ENCODE data around the gene CCDC40.

CCDC40 gene

GRCh38 chr17:80000136-80000535 is 36.3 kb upstream of the CCDC40 start:
- no peak for DNase-seq (ENCODE audit: low spot score)
- POLR2A ChIA-PET (ENCODE audit: low non-redundant PET) = no interaction called here
- H3K27ac ChIP-seq = no peak overlapping the region
- CTCF ChIA-PET = interaction anchor here (0.8 kb wide), 1 partner anchor 189 kb away, joined by 3 read pairs; no protein-coding TSS in a partner anchor
- no peak for TF ChIP-seq CTCF (conservative IDR thresholded peaks at IDR 0.05; ENCODE audit: low read depth)

- DNase-seq (ENCODE audit: low spot score) = no peak
- TF ChIP-seq CTCF (conservative IDR thresholded peaks at IDR 0.05; ENCODE audit: low read depth) = no peak
- H3K27ac ChIP-seq = no peak overlapping the region
- ChIA-PET CTCF (no interaction called here), POLR2A (ENCODE audit: low non-redundant PET) (no interaction called here)
Measured at GRCh38 chr17:80000981-80001775, 35.3 kb upstream of the CCDC40 start.

DNA sequence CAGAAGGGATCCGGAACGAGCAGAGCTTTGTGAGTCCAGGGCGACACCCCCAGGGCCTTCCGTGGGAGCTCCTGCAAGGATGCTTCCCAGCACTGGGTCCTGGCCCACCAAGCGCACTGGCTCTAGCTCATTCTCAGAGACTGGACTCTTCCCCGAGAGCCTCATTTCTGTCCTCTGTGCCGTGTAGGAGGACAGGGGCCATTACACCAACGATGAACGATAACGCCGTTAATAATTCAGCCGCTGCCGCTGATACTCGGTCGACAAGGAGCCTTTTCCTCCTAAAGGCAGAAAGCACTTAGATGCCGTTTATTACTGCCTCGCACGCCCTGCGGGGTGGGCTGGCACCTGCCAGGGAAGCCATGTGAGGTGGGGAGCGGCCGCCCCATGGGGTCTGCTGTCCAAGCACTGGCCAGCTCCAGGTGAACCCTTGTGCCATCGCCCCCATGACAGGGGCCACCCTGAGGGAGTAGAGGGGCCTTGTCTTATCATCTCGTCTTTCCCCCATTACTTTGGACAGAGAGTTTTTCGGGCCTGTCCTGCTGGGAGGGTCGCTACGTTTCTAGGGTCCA is 34.3 kb upstream of the CCDC40 start:
- no peak for DNase-seq (ENCODE audit: low spot score)
- no peak for TF ChIP-seq CTCF (conservative IDR thresholded peaks at IDR 0.05; ENCODE audit: low read depth)
- POLR2A ChIA-PET (ENCODE audit: low non-redundant PET) = no interaction called here
- CTCF ChIA-PET = interaction anchor here (0.7 kb wide), 1 partner anchor 542 kb away, joined by 3 read pairs; the partner anchor contains the start of gene RPTOR
- no peak overlapping the region for H3K27ac ChIP-seq

DNA sequence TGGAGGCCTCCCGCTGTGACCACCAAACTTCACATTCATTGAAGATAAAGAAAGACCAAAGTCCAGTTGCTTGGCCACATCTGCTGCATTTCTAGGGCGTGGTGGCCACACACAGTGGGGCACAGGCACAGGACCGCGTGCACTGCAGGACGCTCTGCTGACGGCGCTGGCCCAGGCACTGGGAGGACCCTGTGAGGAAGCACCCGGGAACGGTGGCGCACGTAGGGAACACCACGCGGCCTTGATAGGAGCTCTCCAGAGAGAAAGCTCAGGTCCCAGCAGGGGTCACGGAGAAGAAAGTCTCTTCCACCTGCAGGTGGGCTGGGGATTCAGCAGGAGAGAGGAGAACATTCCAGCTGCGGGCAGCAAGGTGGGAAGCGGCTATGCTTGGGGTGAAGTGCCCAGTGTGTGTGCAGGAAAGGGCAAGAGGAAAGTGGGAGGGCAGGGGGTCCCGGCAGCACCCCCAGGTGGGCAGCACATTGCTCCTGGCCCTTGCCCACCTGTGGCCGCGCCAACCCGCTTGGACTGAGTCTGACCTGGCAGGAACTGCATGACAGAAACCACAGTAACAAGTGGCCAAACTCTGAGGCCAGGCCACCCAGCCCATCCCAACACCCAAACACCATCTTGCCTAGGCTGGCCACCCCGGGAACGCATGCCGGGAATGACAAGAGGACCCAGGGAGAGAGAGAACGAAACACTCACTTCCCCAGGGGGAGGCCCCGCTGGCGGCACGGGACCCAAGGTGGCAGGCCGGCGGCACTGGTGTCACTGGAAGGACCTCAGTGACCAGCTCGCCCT is 33.6 kb upstream of the CCDC40 start:
- H3K27ac ChIP-seq = no peak overlapping the region
- POLR2A ChIA-PET (ENCODE audit: low non-redundant PET) = interaction anchor here (0.6 kb wide), 1 partner anchor 264 kb away, joined by 4 read pairs; no protein-coding TSS in a partner anchor
- no peak for TF ChIP-seq CTCF (conservative IDR thresholded peaks at IDR 0.05; ENCODE audit: low read depth)
- DNase-seq (ENCODE audit: low spot score) = no peak
- CTCF ChIA-PET = no interaction called here

DNA sequence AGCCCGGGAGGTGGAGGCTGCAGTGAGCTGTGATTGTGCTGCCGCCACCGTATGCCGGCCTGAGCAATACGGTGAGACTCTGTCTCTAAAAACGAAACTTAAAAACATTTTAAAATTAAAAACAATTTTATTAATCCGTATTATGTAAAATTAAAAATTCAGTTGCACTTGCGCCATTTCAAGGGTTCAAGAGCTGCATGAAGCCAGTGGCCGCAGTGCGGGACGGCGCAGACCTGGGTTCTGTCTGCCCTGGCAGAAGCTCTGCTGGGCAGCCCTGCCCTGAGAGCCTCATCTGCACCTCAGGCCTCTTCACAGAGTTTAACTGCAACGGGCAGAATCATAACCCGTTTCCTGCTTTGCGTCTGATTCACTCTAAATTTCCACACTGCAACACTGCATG is 32.5 kb upstream of the CCDC40 start:
- ChIA-PET CTCF (interaction anchor here (0.6 kb wide), 1 partner anchor 937 kb away, joined by 3 read pairs; no protein-coding TSS in a partner anchor), POLR2A (ENCODE audit: low non-redundant PET) (no interaction called here)
- H3K27ac ChIP-seq = no peak overlapping the region
- TF ChIP-seq CTCF (conservative IDR thresholded peaks at IDR 0.05; ENCODE audit: low read depth) = no peak
- DNase-seq (ENCODE audit: low spot score) = no peak

Data from RWPE1 (cell line).